ENCODE measurements around the gene MTG1. TPM values are rescaled to one million over a fixed set of nuclear protein-coding genes. Genes with fewer than 3 reads are reported as not detected.
A peak's percentile ranks its signal among the peaks of the same experiment; 100 is the strongest.
"Not testable (repeated sequence)": the region's sequence is repeated elsewhere in the genome, so short reads cannot be mapped to it uniquely, and the experiment has no call there.

MTG1 gene
- total RNA-seq, 5 donors from 2014 or later (not counting 1 experiment from before 2014, with no cell fraction given) = 46.7 to 79.3 (median 69.4) TPM

GRCh38 chr10:133375357-133376115 is 18.4 kb upstream of the MTG1 start:
- no peak overlapping the region for H3K27ac ChIP-seq (ENCODE audit: low read length)
- H3K27ac Mint-ChIP-seq = no peak overlapping the region
- H3K27me3 ChIP-seq (replicated peaks in 1 of 2; ENCODE audit: control insufficient read depth in 2 of 2, extremely low read depth in 1 of 2, insufficient read depth in 2 of 2, low read length in 1 of 2) = peaks cover 0 to 5% of the 10 kb centered on the region in 2 experiments
- H3K4me1 Mint-ChIP-seq = peaks cover 6 to 24% (median 12%) of the 10 kb centered on the region in 3 donors
- no peaks in the 10 kb centered on the region for H3K36me3 Mint-ChIP-seq
- no peaks in the 10 kb centered on the region for H3K9me3 Mint-ChIP-seq
- no peaks in the 10 kb centered on the region for H3K9me3 ChIP-seq
- H3K4me3 Mint-ChIP-seq = peak overlapping the region; percentile 47 to 56 (median 48)
- no peaks in the 10 kb centered on the region for H3K27me3 Mint-ChIP-seq
- H3K4me1 ChIP-seq (ENCODE audit: control insufficient read depth in 1 of 2, extremely low read depth in 1 of 2, insufficient read depth in 2 of 2, low read length in 2 of 2) = peaks cover 3 to 38% of the 10 kb centered on the region in 2 experiments
- WGBS (ENCODE audit: insufficient coverage) = 96% methylated on average over 10 of the region's 12 CpGs
- H3K4me3 ChIP-seq (ENCODE audit: control insufficient read depth in 1 of 2, extremely low read depth in 1 of 2, low read length in 1 of 2) = no peak overlapping the region
- no peaks in the 10 kb centered on the region for H3K36me3 ChIP-seq (ENCODE audit: control insufficient read depth in 2 of 2, extremely low read depth in 1 of 2, insufficient read depth in 1 of 2, low read length in 1 of 2)
- ChIA-PET POLR2A (interaction anchor here in 1 of 2 donors (0.8 kb wide), 1 partner anchor 14 kb away, joined by 3 read pairs; no protein-coding TSS in a partner anchor), CTCF (interaction anchor here in 1 of 2 donors (0.6 kb wide), 1 partner anchor 45 kb away, joined by 3 read pairs; no protein-coding TSS in a partner anchor)
- no peak for ATAC-seq (replicated peaks in 1 of 4)
- no peak for DNase-seq

- Mint-ChIP-seq H3K4me3 (peak overlapping the region; percentile 32 to 73 (median 73)), H3K27ac (peak overlapping the region in 1 of 2 donors; percentile 36), H3K4me1 (peaks cover 6 to 24% (median 14%) of the 10 kb centered on the region in 3 donors)
- H3K36me3 Mint-ChIP-seq; H3K9me3 Mint-ChIP-seq; CTCF ChIA-PET; H3K36me3 ChIP-seq (ENCODE audit: control insufficient read depth in 2 of 2, extremely low read depth in 1 of 2, insufficient read depth in 1 of 2, low read length in 1 of 2); H3K27me3 ChIP-seq (replicated peaks in 1 of 2; ENCODE audit: control insufficient read depth in 2 of 2, extremely low read depth in 1 of 2, insufficient read depth in 2 of 2, low read length in 1 of 2); H3K4me3 ChIP-seq (ENCODE audit: control insufficient read depth in 1 of 2, extremely low read depth in 1 of 2, low read length in 1 of 2); H3K27ac ChIP-seq (ENCODE audit: low read length); ATAC-seq (replicated peaks in 1 of 4); DNase-seq; H3K27me3 Mint-ChIP-seq; POLR2A ChIA-PET; H3K9me3 ChIP-seq: not testable (repeated sequence)
- 100% methylated on average over 1 of the region's 5 CpGs for WGBS (ENCODE audit: insufficient coverage)
- H3K4me1 ChIP-seq (ENCODE audit: control insufficient read depth in 1 of 2, extremely low read depth in 1 of 2, insufficient read depth in 2 of 2, low read length in 2 of 2) = peaks cover 3 to 38% of the 10 kb centered on the region in 2 experiments
Observed at GRCh38 chr10:133376183-133376582, 17.8 kb upstream of the MTG1 start.

- H3K4me3 ChIP-seq (ENCODE audit: control insufficient read depth in 1 of 2, extremely low read depth in 1 of 2, low read length in 1 of 2) = no peak overlapping the region
- Mint-ChIP-seq H3K9me3 (no peaks in the 10 kb centered on the region), H3K4me3 (peak overlapping the region; percentile 51 to 73 (median 73)), H3K27ac (no peak overlapping the region), H3K36me3 (peaks cover 5% of the 10 kb centered on the region), H3K27me3 (no peaks in the 10 kb centered on the region), H3K4me1 (peaks cover 6 to 25% (median 16%) of the 10 kb centered on the region in 3 donors)
- H3K9me3 ChIP-seq = no peaks in the 10 kb centered on the region
- no peak overlapping the region for H3K27ac ChIP-seq (ENCODE audit: low read length)
- H3K27me3 ChIP-seq (replicated peaks in 1 of 2; ENCODE audit: control insufficient read depth in 2 of 2, extremely low read depth in 1 of 2, insufficient read depth in 2 of 2, low read length in 1 of 2) = peaks cover 0 to 5% of the 10 kb centered on the region in 2 experiments
- ATAC-seq (replicated peaks in 1 of 4) (no peak), DNase-seq (no peak)
- 97% methylated on average over 30 of the region's 30 CpGs for WGBS (ENCODE audit: insufficient coverage)
- POLR2A ChIA-PET = interaction anchor here in 1 of 2 donors (1.1 kb wide), 1 partner anchor 12 kb away, joined by 3 read pairs; no protein-coding TSS in a partner anchor
- H3K4me1 ChIP-seq (ENCODE audit: control insufficient read depth in 1 of 2, extremely low read depth in 1 of 2, insufficient read depth in 2 of 2, low read length in 2 of 2) = peaks cover 3 to 34% of the 10 kb centered on the region in 2 experiments
- H3K36me3 ChIP-seq (ENCODE audit: control insufficient read depth in 2 of 2, extremely low read depth in 1 of 2, insufficient read depth in 1 of 2, low read length in 1 of 2) = no peaks in the 10 kb centered on the region
- CTCF ChIA-PET = no interaction called here
Observed at GRCh38 chr10:133377025-133377817, 16.7 kb upstream of the MTG1 start.

- Histone ChIP-seq H3K27me3 (replicated peaks in 1 of 2; ENCODE audit: control insufficient read depth in 2 of 2, extremely low read depth in 1 of 2, insufficient read depth in 2 of 2, low read length in 1 of 2) (peaks cover 0 to 5% of the 10 kb centered on the region in 2 experiments), H3K4me3 (ENCODE audit: control insufficient read depth in 1 of 2, extremely low read depth in 1 of 2, low read length in 1 of 2) (peak overlapping the region; percentile 74 to 87), H3K27ac (ENCODE audit: low read length) (no peak overlapping the region), H3K4me1 (ENCODE audit: control insufficient read depth in 1 of 2, extremely low read depth in 1 of 2, insufficient read depth in 2 of 2, low read length in 2 of 2) (peaks cover 3 to 28% of the 10 kb centered on the region in 2 experiments), H3K36me3 (ENCODE audit: control insufficient read depth in 2 of 2, extremely low read depth in 1 of 2, insufficient read depth in 1 of 2, low read length in 1 of 2) (no peaks in the 10 kb centered on the region), H3K9me3 (no peaks in the 10 kb centered on the region)
- H3K36me3 Mint-ChIP-seq = peaks cover 5% of the 10 kb centered on the region
- peak overlapping the region in 1 of 2 donors; percentile 64 for H3K27ac Mint-ChIP-seq
- ATAC-seq (replicated peaks in 1 of 4) (no peak), DNase-seq (no peak)
- ChIA-PET CTCF (no interaction called here), POLR2A (interaction anchor here in 1 of 2 donors (1.1 kb wide), 1 partner anchor 12 kb away, joined by 3 read pairs; no protein-coding TSS in a partner anchor)
- peaks cover 6 to 25% (median 16%) of the 10 kb centered on the region in 3 donors for H3K4me1 Mint-ChIP-seq
- no peaks in the 10 kb centered on the region for H3K27me3 Mint-ChIP-seq
- H3K9me3 Mint-ChIP-seq = no peaks in the 10 kb centered on the region
- 46% methylated on average over 11 of the region's 20 CpGs for WGBS (ENCODE audit: insufficient coverage)
- H3K4me3 Mint-ChIP-seq = peak overlapping the region; percentile 73 to 88 (median 83)
Observed at GRCh38 chr10:133377818-133378250, 16.1 kb upstream of the MTG1 start.

GRCh38 chr10:133378251-133379096 is 15.5 kb upstream of the MTG1 start:
- under 1% methylated on average over 70 of the region's 90 CpGs for WGBS (ENCODE audit: insufficient coverage)
- Histone ChIP-seq H3K27me3 (replicated peaks in 1 of 2; ENCODE audit: control insufficient read depth in 2 of 2, extremely low read depth in 1 of 2, insufficient read depth in 2 of 2, low read length in 1 of 2) (peaks cover 0 to 5% of the 10 kb centered on the region in 2 experiments), H3K36me3 (ENCODE audit: control insufficient read depth in 2 of 2, extremely low read depth in 1 of 2, insufficient read depth in 1 of 2, low read length in 1 of 2) (no peaks in the 10 kb centered on the region), H3K27ac (ENCODE audit: low read length) (no peak overlapping the region), H3K4me1 (ENCODE audit: control insufficient read depth in 1 of 2, extremely low read depth in 1 of 2, insufficient read depth in 2 of 2, low read length in 2 of 2) (peaks cover 3 to 28% of the 10 kb centered on the region in 2 experiments), H3K9me3 (no peaks in the 10 kb centered on the region), H3K4me3 (ENCODE audit: control insufficient read depth in 1 of 2, extremely low read depth in 1 of 2, low read length in 1 of 2) (peak overlapping the region; percentile 74 to 87)
- Mint-ChIP-seq H3K36me3 (peaks cover 5% of the 10 kb centered on the region), H3K9me3 (no peaks in the 10 kb centered on the region), H3K4me3 (peak overlapping the region; percentile 73 to 88 (median 83)), H3K27ac (peak overlapping the region; percentile 49 to 64), H3K4me1 (peaks cover 6 to 24% (median 16%) of the 10 kb centered on the region in 3 donors), H3K27me3 (no peaks in the 10 kb centered on the region)
- DNase-seq (peak in 32 of 35 experiments; percentile 18 to 72 (median 48)), ATAC-seq (replicated peaks in 1 of 4) (peak; percentile 67 to 78 (median 70))
- CTCF ChIA-PET = no interaction called here
- POLR2A ChIA-PET = interaction anchor here (0.7 to 1.1 kb wide), 2 partner anchors 11 to 58 kb away, joined by 3 read pairs; no protein-coding TSS in a partner anchor

Data from T-cell (primary cell).